GM20431 (cell line): Measurements from ENCODE around the gene S100P.
"Not testable (repeated sequence)": the region's sequence is repeated elsewhere in the genome, so short reads cannot be mapped to it uniquely, and the experiment has no call there.

Experiments
- in situ Hi-C: fragments of 300-500 bp; cut with MseI, MboI; formaldehyde crosslinking; loops from one replicate; pipeline ENCODE4 v1.15.0; 2020; ENCODE audit warnings: low sequenced_read_pairs; ENCODE audit not compliant: unreplicated experiment

The S100P gene

DNA sequence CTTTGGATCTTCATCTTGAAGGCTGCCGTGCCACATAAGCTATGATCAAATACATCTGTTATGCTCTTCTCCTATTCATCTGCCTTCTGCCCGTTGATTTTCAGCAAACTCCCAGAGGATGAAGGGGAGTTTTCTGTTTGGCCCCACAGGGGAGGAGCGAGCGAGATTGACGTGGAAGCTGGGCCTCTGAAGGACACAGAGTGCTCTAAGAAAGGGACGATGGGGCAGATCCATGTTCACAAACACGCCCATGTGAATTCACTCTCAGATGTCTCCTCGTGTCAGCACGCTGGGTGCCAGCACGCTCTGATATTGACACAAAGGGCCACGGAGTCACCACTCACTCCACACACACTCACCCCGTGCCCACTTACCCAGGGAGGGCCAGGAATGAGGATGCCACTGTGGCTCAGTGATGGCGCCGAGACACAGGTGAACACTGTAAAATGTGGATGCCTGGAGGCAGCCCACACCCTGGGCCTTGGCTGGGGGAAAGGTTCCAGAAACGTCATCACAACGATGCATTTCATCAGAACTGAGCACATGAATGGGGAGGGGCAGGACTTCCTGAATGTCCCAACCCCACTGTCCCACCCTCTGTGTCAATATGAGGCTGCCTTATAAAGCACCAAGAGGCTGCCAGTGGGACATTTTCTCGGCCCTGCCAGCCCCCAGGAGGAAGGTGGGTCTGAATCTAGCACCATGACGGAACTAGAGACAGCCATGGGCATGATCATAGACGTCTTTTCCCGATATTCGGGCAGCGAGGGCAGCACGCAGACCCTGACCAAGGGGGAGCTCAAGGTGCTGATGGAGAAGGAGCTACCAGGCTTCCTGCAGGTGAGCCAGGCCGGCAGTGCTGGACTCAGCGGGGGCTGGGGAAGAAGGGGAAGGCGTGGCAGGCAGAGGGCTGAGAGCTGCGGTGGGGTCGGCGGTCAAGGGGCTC is at the start of gene S100P:
TSS of gene S100P (plus strand) at position 648 of the 946 bp plus-strand sequence. CDS start at position 703, 55 bp downstream.
- in situ Hi-C loops = no loop called here

DNA sequence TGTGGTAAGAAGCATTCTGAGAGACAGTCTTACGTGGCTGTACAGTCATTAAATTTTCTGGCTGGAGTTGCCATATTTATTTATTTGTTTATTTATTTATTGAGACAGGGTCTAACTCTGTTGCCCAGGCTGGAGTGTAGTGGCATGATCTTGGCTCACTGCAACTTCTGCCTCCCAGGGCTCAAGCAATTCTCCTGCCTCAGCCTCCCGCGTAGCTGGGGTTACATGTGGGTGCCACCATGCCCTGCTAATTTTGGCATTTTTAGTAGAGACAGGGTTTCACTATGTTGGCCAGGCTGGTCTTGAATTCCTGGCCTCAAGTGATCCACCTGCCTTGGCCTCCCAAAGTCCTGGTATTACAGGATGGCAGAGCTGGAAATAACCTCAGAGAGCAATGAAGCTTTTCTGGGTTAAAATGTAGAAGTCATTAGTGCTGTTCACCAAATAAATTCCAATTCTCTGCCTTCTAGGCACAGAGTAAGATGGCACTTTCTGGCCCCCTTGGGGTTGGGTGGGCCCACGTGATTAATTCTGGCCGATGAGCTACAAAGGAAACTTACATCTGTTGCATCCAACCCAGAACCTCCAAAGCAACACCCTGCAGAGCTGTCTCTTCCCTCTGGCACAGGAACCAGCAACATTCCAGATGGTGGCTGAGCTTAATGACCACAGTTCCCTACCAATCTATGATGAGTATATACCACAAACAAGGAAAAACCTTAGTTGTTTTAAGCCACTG is 48.7 kb upstream of the S100P start:
- in situ Hi-C loops = no loop called here

DNA sequence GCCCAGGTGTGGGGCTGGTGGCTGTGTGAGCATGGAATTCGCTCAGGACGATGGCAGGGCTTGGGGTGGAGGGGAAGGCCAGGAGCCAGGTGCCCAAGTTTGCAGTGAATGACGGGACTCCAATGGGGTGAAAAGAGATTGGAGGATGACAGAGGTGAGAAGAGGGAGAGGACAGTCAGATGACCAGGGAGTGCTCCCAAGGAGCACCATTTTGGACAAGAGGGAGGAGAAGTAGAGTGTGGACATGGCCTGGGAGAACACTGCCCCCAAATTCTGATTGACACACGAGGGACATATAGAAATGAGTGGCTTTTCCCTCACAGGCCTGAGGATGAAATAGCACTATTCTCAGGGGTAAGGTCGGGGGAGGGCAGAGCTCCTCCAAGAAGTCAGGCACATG is 46.5 kb upstream of the S100P start:
- in situ Hi-C loops = no loop called here

DNA sequence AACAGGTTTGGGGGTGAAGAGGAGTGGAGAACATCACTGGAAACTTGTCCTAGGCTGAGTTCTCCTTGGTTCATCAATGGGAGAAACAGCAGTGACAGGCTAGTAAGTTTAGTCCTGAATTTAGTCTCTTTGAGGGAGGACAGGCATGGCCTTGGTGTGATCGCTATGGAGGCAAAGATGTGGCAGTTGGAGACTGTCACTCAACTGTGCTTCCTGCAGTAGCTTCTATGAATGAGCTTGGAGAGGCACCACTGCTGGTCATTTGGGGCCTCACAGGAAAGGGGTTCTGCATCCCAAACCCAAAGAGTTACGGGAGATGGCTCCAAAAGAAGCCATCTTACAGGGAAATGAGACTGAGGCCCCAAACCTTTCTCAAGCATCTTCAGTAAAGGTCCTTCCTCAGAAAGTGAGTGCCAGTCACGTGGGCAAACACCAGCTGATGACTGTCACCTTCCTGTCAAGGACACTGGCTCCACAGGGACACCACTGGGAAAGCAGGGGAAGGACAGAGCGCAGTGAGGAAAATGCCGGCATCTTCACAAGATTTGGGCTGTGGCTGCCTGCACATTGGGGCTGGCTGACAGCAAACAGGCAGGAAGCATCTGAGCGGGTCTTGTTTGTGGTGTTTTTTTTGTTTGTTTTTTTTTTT is 46.0 kb upstream of the S100P start:
- in situ Hi-C loops = no loop called here

DNA sequence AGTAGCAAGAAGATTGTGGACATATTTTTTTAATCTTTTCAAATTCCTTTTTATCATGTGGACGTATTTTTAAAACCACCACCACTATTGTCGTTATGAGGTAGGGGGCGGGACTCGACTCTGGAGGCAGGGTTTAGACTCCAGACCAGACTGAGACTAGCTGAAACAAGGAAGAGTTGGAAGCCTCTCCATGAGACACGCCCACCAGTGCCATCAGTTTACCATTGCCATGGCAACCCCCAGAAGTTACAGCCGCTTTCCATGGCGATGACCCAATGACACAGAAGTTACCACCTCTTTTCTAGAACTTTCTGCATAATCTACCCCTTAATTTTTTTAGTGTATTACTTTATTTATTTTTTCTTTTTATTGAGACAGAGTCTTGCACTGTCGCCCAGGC is 44.5 kb upstream of the S100P start:
- in situ Hi-C loops = no loop called here

DNA sequence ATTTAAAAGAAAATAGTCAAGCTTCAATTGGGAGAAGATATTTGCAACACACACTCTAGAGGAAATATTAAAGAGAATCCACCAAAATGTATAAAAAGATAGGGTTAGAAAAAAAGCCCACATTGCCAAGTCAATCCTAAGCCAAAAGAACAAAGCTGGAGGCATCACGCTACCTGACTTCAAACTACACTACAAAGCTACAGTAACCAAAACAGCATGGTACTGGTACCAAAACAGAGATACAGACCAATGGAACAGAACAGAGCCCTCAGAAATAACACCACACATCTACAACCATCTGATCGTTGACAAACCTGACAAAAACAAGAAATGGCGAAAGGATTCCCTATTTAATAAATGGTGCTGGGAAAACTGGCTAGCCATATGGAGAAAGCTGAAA is 39.5 kb upstream of the S100P start:
- in situ Hi-C loops = not testable (repeated sequence)

DNA sequence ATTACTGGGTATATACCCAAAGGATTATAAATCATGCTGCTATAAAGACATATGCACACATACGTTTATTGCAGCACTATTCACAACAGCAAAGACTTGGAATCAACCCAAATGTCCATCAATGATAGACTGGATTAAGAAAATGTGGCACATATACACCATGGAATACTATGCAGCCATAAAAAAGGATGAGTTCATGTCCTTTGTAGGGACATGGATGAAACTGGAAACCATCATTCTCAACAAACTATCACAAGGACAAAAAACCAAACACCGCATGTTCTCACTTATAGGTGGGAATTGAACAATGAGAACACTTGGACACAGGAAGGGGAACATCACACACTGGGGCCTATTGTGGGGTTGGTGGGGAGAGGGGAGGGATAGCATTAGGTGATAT is 38.4 kb upstream of the S100P start:
- in situ Hi-C loops = not testable (repeated sequence)

DNA sequence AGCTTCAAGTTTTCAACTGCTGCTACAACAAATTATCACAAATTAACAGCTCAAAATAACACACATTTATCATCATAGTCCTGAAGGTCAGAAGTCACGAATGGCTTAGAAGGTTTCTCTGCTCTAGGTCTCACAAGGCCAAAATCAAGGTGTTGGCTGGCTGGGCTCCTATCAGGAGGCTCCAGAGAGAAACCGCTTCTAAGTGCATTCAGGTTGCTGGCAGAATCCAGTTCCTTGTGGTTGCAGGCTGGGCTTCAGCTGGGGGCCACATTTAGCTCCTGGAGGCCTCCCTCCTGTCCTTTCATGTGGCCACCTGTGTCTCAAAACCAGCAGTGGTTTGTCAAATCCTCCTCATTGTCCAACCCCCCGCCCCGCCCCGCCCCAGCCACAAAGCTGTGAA is 37.8 kb upstream of the S100P start:
- in situ Hi-C loops = no loop called here

DNA sequence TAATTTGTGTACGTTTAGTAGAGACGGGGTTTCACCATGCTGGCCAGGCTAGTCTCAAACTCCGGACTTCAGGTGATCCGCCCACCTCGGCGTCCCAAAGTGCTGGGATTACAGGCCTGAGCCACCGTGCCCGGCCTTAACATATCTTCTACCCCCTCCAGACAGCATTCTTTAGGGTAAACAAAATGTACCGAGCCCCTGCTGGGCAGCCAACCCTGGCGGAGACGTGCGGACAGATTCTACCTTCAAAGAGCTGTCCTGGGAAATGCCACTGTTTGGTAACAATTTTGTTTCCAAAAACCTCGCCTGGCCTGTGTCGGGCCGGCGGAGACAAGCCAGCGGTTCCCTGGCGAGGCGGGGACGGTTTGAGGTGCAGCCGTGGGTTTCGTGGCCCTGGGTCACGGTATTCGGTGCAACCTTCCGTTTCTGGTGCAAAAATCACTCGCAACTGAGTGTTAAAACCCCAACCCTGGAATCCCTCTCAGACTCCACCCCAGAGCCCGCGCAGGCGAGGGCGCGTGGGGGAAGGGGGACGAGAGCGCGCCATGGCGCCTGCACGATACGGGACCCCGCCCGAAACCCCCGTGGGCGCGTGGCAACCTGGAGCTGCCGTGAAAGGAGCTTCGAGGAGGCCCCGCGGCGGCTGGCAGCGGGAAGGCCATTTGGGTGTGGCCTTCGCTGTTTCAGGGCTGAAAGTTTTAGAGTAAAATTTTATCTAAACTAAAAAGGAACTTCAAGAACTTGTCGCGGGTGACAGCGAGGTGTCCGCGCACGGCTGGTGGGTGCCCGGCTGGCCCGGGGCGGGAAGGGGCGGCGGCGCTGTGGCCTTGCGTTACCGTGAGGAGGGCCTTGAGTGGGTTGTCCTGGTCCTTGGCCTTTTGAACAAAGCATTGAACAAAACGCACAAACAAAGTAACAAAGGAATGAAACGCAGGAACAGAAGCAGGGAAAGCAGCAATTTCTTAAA is 36.2 kb upstream of the S100P start:
- in situ Hi-C loops = no loop called here

DNA sequence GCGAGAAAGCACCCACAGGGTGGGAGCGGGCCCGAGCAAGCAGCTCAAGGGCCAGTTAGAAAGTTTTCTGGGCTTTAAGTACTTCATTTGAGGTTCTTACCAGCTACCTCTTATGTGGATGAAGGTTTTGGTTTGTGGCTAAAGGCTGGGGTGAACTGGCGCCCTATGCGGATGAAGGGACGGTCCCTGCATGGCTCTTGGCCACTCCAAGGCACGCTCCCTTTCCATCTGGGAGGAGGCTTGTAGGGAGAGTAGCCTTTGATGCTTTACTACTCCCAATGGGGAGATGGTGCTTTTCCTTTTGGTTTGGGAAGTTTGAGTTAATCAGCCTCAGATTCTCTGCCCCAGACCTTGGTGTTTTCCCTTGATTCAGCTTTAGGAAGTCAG is 35.5 kb upstream of the S100P start:
- in situ Hi-C loops = no loop called here

DNA sequence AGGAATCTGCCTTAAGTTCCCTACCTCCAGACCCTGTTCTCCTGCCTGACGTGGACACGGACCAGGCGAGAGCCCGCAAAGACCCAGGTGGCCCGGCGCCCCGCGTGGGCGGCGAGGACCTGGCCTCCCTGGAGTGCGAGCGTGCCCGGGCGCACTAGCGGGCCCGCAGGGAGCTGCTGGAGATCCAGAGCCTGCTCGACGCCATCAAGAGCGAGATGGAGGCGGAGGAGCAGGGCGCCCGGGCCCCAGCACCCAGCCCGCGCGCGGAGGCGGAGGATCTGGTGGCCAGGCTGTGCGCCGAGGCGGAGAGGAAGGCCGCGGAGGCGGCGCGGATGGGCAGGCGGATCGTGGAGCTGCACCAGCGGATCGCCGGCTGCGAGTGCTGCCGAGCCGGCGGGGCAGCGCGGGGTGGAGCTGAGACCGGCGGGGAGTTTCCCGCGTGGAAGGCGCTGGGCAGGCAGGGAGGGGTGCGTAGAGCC is 35.0 kb upstream of the S100P start:
- in situ Hi-C loops = no loop called here

DNA sequence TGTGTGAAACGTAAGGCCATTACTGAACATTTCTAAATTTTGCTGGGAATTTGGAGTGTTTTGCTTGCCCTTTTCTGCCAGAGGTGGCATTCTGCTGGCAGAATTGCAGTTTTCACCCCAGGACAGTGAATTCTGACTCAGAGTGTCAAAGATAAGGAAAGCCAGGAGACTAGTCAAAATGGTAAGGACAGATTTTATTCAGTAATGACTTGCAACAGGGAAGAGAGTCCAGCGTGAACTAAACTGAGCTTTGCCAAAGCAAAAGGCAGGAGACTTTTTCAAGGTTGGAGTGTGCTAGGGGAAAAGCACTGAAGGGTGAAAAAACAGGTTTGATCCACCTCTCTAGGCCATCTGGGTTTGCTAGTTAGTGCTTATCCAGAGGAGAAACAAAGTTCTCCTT is 33.8 kb upstream of the S100P start:
- in situ Hi-C loops = no loop called here

DNA sequence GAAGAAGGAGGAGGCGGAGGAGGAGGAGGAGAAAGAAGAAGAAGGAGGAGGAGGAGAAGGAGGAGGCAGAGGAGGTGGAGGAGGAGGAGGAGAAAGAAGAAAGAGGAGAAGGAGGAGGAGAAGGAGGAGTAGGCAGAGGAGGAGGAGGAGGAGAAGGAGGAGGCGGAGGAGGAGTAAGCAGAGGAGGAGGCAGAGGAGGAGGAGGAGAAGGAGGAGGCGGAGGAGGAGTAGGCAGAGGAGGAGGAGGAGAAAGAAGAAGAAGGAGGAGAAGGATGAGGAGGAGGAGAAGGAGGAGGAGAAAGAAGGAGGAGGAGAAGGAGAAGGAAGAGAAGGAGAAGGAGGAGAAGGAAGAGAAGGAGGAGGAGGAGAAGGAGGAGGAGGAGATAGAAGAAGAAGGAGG is 33.2 kb upstream of the S100P start:
- in situ Hi-C loops = no loop called here

DNA sequence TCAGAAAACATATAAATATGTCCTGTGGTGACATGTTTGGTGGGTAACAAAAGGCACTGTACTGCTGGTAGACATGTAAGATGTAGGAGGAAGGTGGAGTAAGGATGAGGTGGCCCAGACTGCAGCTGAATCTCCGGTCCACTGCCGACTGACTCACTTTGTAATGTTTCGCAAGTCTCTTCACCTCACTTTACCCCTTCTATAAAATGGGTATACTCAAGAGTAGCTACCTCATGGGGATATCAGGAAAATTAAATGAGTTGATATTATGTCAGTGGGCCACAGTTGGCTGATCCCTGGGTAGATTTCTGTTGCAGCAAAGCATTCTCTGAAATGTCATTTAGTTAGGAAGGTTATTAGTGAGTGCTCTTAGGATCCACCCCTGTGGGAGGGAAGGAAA is 31.1 kb upstream of the S100P start:
- in situ Hi-C loops = no loop called here

DNA sequence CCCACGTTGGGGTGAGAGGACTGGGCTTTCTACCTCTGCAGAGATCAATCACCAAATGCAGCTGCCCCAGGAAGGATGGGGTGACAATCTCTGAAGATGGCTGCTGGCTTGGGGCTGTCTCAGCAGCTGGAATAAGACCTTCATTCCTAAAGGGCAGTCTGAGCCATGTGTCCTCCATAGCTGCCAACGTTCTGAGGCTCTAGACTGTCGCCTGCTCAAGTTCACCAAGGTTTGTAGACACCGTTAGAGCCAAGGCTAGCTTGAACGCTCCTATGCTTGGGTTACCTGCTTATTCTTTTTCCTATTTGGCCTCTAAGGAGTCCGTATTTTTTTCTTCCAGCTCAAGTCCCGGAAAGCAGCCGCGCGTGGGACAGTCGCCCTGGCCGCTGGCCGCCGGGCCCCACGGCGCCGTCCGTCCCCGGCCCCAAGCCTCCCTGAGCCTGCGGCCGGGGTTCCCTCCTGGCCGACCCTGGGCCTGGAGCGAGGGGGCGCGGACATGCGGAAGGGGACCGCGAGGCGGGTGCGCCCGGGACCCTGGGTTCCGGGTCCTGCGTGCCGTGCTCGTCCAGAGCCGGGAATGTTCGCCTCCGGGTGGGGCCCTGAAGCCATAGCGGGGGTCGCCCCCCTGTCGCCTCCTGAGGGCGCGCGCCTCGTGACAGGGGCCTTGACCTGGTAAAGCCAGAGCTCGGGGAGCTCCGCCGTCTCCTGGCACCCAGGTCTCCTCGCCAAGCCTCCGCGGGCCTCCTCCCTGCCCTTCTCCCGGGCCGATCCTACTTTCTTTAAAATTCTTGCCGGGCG is 29.9 kb upstream of the S100P start:
- in situ Hi-C loops = no loop called here

DNA sequence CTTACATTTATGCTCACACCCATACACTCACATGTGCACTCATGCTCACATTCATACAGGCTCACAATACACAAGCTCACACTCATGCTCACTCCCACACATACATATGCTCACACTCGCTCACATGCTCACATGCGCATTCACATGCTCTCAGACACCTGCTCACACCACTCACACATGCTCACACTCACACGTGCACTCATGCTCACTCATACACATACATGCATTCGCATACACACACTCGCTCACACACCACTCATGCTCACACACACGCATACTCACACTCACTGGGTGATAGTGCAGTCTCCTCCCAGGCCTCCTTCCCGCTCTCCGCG is 28.4 kb upstream of the S100P start:
- in situ Hi-C loops = no loop called here

DNA sequence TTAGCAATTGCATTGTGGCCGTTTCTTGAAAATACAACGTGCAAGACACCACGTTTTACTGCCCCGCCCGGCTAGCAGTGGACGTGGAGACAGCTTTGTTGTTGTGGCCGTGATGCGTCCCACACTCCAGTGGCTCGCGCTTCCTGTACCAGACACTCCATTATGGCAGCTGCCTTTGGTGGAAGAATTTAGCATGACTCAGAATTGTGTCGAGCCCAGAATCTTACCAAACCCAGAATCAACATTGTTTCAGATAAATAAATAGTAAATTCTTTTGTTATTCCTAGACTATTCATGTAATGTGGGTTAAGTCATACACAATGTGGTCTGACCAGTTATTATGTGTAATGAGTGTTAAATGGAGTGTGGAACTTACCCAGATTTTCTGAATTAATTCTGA is 25.3 kb upstream of the S100P start:
- in situ Hi-C loops = no loop called here

DNA sequence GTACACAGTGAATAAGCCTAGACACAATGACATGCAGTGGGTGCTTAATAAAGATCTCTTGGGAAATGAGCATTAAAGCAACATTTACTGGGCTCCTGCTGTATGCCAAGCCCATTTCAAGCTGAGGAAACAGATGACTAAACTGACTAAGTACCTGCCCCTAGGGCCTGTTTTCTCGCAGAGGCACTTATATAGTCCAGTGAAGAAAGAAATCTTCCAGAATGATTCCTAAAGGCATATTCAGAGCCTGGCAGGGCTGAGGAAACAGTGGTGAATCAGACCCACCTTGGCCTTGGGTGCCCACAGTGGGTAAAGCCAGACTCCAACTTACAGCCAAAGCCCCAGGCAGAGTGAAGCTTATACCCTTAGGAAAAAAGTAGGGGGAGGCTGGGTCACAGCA is 22.0 kb upstream of the S100P start:
- in situ Hi-C loops = no loop called here

DNA sequence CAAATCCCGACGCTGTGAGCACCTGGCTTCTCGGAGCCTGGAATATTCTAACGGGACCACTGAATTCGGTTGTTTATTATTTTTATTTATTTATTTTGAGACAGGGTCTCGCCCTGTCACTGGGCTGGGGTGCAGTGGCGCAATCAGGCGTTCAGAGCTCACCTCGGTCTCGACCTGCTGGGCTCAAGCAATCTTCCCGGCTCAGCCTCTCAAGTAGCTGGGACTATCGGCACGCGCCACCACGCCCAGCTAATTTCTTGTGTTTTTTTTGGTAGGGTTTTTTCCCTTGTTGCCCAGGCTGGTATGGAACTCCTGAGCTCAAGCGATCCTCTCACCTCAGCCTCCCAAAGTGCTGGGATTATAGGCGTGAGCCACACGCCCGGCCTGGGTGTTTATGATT is 21.5 kb upstream of the S100P start:
- in situ Hi-C loops = no loop called here
